Measurements from ENCODE around the gene ALKAL2. TPM values are rescaled to one million over a fixed set of nuclear protein-coding genes. Genes with fewer than 3 reads are reported as not detected.

Gene ALKAL2
- total and polyA plus RNA-seq, 10 of the 15 experiments (the other 5 are each of a cell fraction or from before 2014, with no cell fraction given): 0.11 to 0.29 (median 0.11) TPM; not detected in 7

- POLR2A ChIA-PET: no interaction called here
- Histone ChIP-seq H3K9me3 (replicated peaks; ENCODE audit: control insufficient read depth, insufficient read depth, low read length) (no peaks in the 10 kb centered on the region), H3K36me3 (ENCODE audit: control insufficient read depth in 2 of 2, insufficient read depth in 2 of 2, low read length in 1 of 2) (no peaks in the 10 kb centered on the region), H3K27ac (ENCODE audit: control insufficient read depth, insufficient read depth) (no peak overlapping the region), H3K4me1 (ENCODE audit: control insufficient read depth, insufficient read depth, low read length) (no peaks in the 10 kb centered on the region), H2AFZ (ENCODE audit: control insufficient read depth, low read depth, low read length) (no peak overlapping the region), H3K4me3 (no peak overlapping the region), H3K4me2 (ENCODE audit: control insufficient read depth, insufficient read depth) (no peak overlapping the region), H4K20me1 (ENCODE audit: control insufficient read depth, insufficient read depth) (no peaks in the 10 kb centered on the region), H3K9ac (ENCODE audit: control insufficient read depth, insufficient read depth, low read length) (no peak overlapping the region), H3K79me2 (ENCODE audit: control insufficient read depth, insufficient read depth, low read length) (no peaks in the 10 kb centered on the region), H3K27me3 (replicated peaks in 1 of 2; ENCODE audit: control insufficient read depth in 2 of 2, insufficient read depth in 2 of 2, low read length in 1 of 2) (no peaks in the 10 kb centered on the region)
- BruUV-seq (replicated peaks): no TSS peak
- RAD21 ChIA-PET (ENCODE audit: unreplicated experiment): no interaction called here
- 73% methylated on average over 6 of the region's 6 CpGs for WGBS (ENCODE audit: insufficient coverage, insufficient replicate concordance, low lambda C conversion rate, missing lambda C conversion rate)
- CTCF ChIA-PET: interaction anchor here (1.4 kb wide), 1 partner anchor 384 kb away, joined by 4 read pairs; no protein-coding TSS in a partner anchor
- FAIRE-seq: no peak
- TF ChIP-seq MEF2A (IDR thresholded peaks at IDR 0.05; ENCODE audit: insufficient read depth, low read depth, low read length) (no peak), NR2F1 (conservative IDR thresholded peaks at IDR 0.05) (no peak), ZNF24 (IDR thresholded peaks at IDR 0.05) (no peak), STAT1 (conservative IDR thresholded peaks at IDR 0.05) (no peak), KLF5 (IDR thresholded peaks at IDR 0.05; ENCODE audit: partially characterized antibody) (no peak), EZH2 (IDR thresholded peaks at IDR 0.05; ENCODE audit: borderline replicate concordance, control insufficient read depth, low read depth, low read length) (no peak), ASH2L (IDR thresholded peaks at IDR 0.05; ENCODE audit: borderline replicate concordance, low read depth) (no peak), BHLHE40 (IDR thresholded peaks at IDR 0.05; ENCODE audit: borderline replicate concordance in 1 of 2, low read depth in 2 of 2, low read length in 1 of 2) (no peak), LARP7 (IDR thresholded peaks at IDR 0.05) (no peak), CHD4 (IDR thresholded peaks at IDR 0.05) (no peak), PKNOX1 (IDR thresholded peaks at IDR 0.05) (no peak), RELB (IDR thresholded peaks at IDR 0.05; ENCODE audit: low read depth) (no peak), NBN (IDR thresholded peaks at IDR 0.05) (no peak), NFXL1 (IDR thresholded peaks at IDR 0.05; ENCODE audit: borderline replicate concordance) (no peak), ZNF207 (IDR thresholded peaks at IDR 0.05; ENCODE audit: borderline replicate concordance) (no peak)
- no peak for ATAC-seq
- SMC1A ChIA-PET (ENCODE audit: uncharacterized antibody, unreplicated experiment): interaction anchor here (0.6 kb wide), 1 partner anchor 394 kb away, joined by 4 read pairs; no protein-coding TSS in a partner anchor
- DNase-seq (ENCODE audit: low read depth, low spot score): no peak
- in situ Hi-C loops (cut with MboI): no loop called here
- intact Hi-C loops (cut with micrococcal nuclease; ENCODE audit: unreplicated experiment): no loop called here
Observed at GRCh38 chr2:252001-252602, 35.8 kb downstream of the ALKAL2 start.

Measured in GM12878 (cell line).